ENCODE results near the gene KLF11.
A peak's percentile ranks its signal among the peaks of the same experiment; 100 is the strongest.

Gene KLF11

GRCh38 chr2:10063566-10063965 is 20.2 kb downstream of the KLF11 start:
- no peak for DNase-seq (ENCODE audit: low read depth)

GRCh38 chr2:10064932-10065772 is 21.8 kb downstream of the KLF11 start:
- DNase-seq (ENCODE audit: low read depth), result no peak

GRCh38 chr2:10065773-10066055 is 22.4 kb downstream of the KLF11 start:
- DNase-seq (ENCODE audit: low read depth), result no peak

- DNase-seq (ENCODE audit: low read depth), result no peak
These were observed 24.0 kb downstream of the KLF11 start for GRCh38 chr2:10067330-10067729.

- DNase-seq (ENCODE audit: low read depth), result no peak
These were observed 24.5 kb downstream of the KLF11 start for GRCh38 chr2:10067881-10068280.

- DNase-seq (ENCODE audit: low read depth), result no peak
These were observed 27.8 kb downstream of the KLF11 start for GRCh38 chr2:10071176-10071575.

- no peak for DNase-seq (ENCODE audit: low read depth)
These were observed 28.2 kb downstream of the KLF11 start for GRCh38 chr2:10071595-10071994.

GRCh38 chr2:10072656-10073480 is 29.5 kb downstream of the KLF11 start:
- no peak for DNase-seq (ENCODE audit: low read depth)

GRCh38 chr2:10073706-10074105 is 30.4 kb downstream of the KLF11 start:
- no peak for DNase-seq (ENCODE audit: low read depth)

GRCh38 chr2:10075101-10075500 is 31.8 kb downstream of the KLF11 start:
- no peak for DNase-seq (ENCODE audit: low read depth)

- no peak for DNase-seq (ENCODE audit: low read depth)
These were observed 32.3 kb downstream of the KLF11 start for GRCh38 chr2:10075571-10076209.

GRCh38 chr2:10076511-10076910 is 33.2 kb downstream of the KLF11 start:
- no peak for DNase-seq (ENCODE audit: low read depth)

GRCh38 chr2:10076988-10077527 is 33.7 kb downstream of the KLF11 start:
- DNase-seq (ENCODE audit: low read depth), result no peak

- DNase-seq (ENCODE audit: low read depth), result no peak
These were observed 34.7 kb downstream of the KLF11 start for GRCh38 chr2:10078001-10078400.

GRCh38 chr2:10078704-10079265 is 35.4 kb downstream of the KLF11 start:
- peak; percentile 6 for DNase-seq (ENCODE audit: low read depth)

- peak; percentile 15 for DNase-seq (ENCODE audit: low read depth)
These were observed 36.0 kb downstream of the KLF11 start for GRCh38 chr2:10079266-10079869.

- DNase-seq (ENCODE audit: low read depth), result no peak
These were observed 36.7 kb downstream of the KLF11 start, which contains the start of gene CYS1 for GRCh38 chr2:10079870-10080535. Gene CYS1 (minus strand): TSS chr2:10080411. CDS start chr2:10080223, 188 bp downstream.

GRCh38 chr2:10080536-10081304 is 37.4 kb downstream of the KLF11 start:
- DNase-seq (ENCODE audit: low read depth), result no peak

GRCh38 chr2:10083046-10083445 is 39.7 kb downstream of the KLF11 start:
- no peak for DNase-seq (ENCODE audit: low read depth)

GRCh38 chr2:10083692-10084211 is 40.4 kb downstream of the KLF11 start:
- DNase-seq (ENCODE audit: low read depth), result no peak
